Ishikawa (cell line): ENCODE data around the gene HSD11B1L.

Experiments
- CEBPB ChIP-seq: IDR thresholded peaks from 2 replicates; pipeline ENCODE4 v1.6.1; 2012
- CREB1 ChIP-seq: IDR thresholded peaks from 2 replicates; pipeline ENCODE4 v1.6.1; 2012; ENCODE audit warnings: low read depth
- EGR1 ChIP-seq: IDR thresholded peaks from 2 replicates; pipeline ENCODE4 v1.6.1; 2012
- EP300 ChIP-seq: IDR thresholded peaks from 2 replicates; pipeline ENCODE4 v1.6.1; 2012; ENCODE audit warnings: borderline replicate concordance
- FOXM1 ChIP-seq: IDR thresholded peaks from 2 replicates; pipeline ENCODE4 v1.6.1; 2012; ENCODE audit warnings: low read depth, borderline replicate concordance
- MAX ChIP-seq: IDR thresholded peaks from 2 replicates; pipeline ENCODE4 v1.6.1; 2012
- NFIC ChIP-seq: IDR thresholded peaks from 2 replicates; pipeline ENCODE4 v1.6.1; 2012
- RAD21 ChIP-seq: IDR thresholded peaks from 2 replicates; pipeline ENCODE4 v1.6.1; 2012; ENCODE audit warnings: low read depth
- REST ChIP-seq: IDR thresholded peaks from 2 replicates; pipeline ENCODE4 v1.6.1; 2012; ENCODE audit warnings: low read depth, mild to moderate bottlenecking
- TAF1 ChIP-seq: IDR thresholded peaks from 2 replicates; pipeline ENCODE4 v1.6.1; 2012; ENCODE audit warnings: low read depth, mild to moderate bottlenecking
- TCF12 ChIP-seq: IDR thresholded peaks from 2 replicates; pipeline ENCODE4 v1.6.1; 2012; ENCODE audit warnings: low read depth
- TEAD4 ChIP-seq: IDR thresholded peaks from 2 replicates; pipeline ENCODE4 v1.6.1; 2012
- USF1 ChIP-seq: IDR thresholded peaks from 2 replicates; pipeline ENCODE4 v1.6.1; 2012
- YY1 ChIP-seq: IDR thresholded peaks from 2 replicates; pipeline ENCODE4 v1.6.1; 2012; ENCODE audit warnings: low read depth
- ZBTB7A ChIP-seq: IDR thresholded peaks from 2 replicates; pipeline ENCODE4 v1.6.1; 2012; ENCODE audit warnings: low read depth

The HSD11B1L gene

GRCh38 chr19:5680084-5680436 is 767 bp upstream of the HSD11B1L start:
- TF ChIP-seq RAD21 (no peak), TAF1 (no peak), FOXM1 (no peak), CEBPB (no peak), MAX (no peak), NFIC (no peak), YY1 (no peak), EGR1 (no peak), EP300 (no peak), TEAD4 (no peak), ZBTB7A (no peak), CREB1 (no peak)

GRCh38 chr19:5681391-5682106 is 722 bp downstream of the HSD11B1L start:
- TF ChIP-seq YY1 (no peak), USF1 (no peak), TAF1 (no peak), CREB1 (no peak), TCF12 (no peak), MAX (no peak), ZBTB7A (no peak), NFIC (no peak), FOXM1 (no peak), EP300 (no peak), TEAD4 (no peak), CEBPB (no peak), RAD21 (no peak), REST (no peak), EGR1 (no peak)

GRCh38 chr19:5682107-5682482 is 1.3 kb downstream of the HSD11B1L start:
- TF ChIP-seq RAD21 (no peak), TEAD4 (no peak), CEBPB (no peak), YY1 (no peak), ZBTB7A (no peak), REST (no peak), NFIC (no peak)

- TF ChIP-seq EGR1 (no peak), FOXM1 (no peak), REST (no peak), MAX (no peak), USF1 (no peak), RAD21 (no peak), CREB1 (no peak), TAF1 (no peak)
These were observed 2.5 kb downstream of the HSD11B1L start for GRCh38 chr19:5683177-5683886.
